Measurements from ENCODE around the gene DUSP16.
"Not testable (repeated sequence)": the region's sequence is repeated elsewhere in the genome, so short reads cannot be mapped to it uniquely, and the experiment has no call there.

DNA sequence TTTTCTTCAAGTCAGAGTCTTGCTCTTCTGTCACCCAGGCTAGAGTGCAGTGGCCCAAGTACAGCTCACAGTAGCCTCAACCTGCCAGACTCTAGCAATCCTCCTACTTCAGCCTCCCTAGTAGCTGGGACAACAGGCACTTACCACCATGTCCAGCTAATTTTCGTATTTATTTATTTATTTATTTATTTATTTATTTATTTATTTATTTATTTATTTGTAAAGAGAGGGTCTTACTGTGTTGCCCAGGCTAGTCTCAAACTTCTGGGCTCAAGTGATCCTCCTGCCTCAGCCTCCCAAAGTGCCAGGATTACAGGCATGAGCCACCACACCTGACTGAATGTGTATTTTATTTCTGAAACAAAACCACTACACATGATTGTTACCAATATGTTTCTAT, 18.1 kb upstream of the DUSP16 start:
- not testable (repeated sequence) for TF ChIP-seq CTCF, POLR2A (IDR thresholded peaks at IDR 0.05)
